Glutamatergic neuron (in vitro differentiated cells): ENCODE measurements around the gene CCIN. TPM values are rescaled to one million over a fixed set of nuclear protein-coding genes. Genes with fewer than 3 reads are reported as not detected.

ENCODE experiments used
- DNase-seq: peaks from one replicate; pipeline ENCODE4 v3.0.0; 2022
- H3K27ac Mint-ChIP-seq: one replicate; pipeline ENCODE4 v1.8.0; 2020; ENCODE audit warnings: mild to moderate bottlenecking, mixed read lengths, inconsistent platforms; ENCODE audit not compliant: unreplicated experiment
- H3K27me3 Mint-ChIP-seq: one replicate; pipeline ENCODE4 v1.8.0; 2020; ENCODE audit warnings: mild to moderate bottlenecking, moderate library complexity, mixed read lengths, inconsistent platforms; ENCODE audit not compliant: unreplicated experiment
- H3K36me3 Mint-ChIP-seq: one replicate; pipeline ENCODE4 v1.8.0; 2020; ENCODE audit warnings: mild to moderate bottlenecking, mixed read lengths, inconsistent platforms; ENCODE audit not compliant: unreplicated experiment
- H3K4me1 Mint-ChIP-seq: one replicate; pipeline ENCODE4 v1.8.0; 2020; ENCODE audit warnings: mild to moderate bottlenecking, low read depth, mixed read lengths, inconsistent platforms; ENCODE audit not compliant: unreplicated experiment
- H3K4me3 Mint-ChIP-seq: one replicate; pipeline ENCODE4 v1.8.0; 2020; ENCODE audit warnings: mild to moderate bottlenecking, mixed read lengths, inconsistent platforms; ENCODE audit not compliant: unreplicated experiment
- H3K9me3 Mint-ChIP-seq: one replicate; pipeline ENCODE4 v1.8.0; 2020; ENCODE audit warnings: mild to moderate bottlenecking, moderate library complexity, mixed read lengths, inconsistent platforms; ENCODE audit not compliant: unreplicated experiment
- CTCF ChIP-seq: fragments of 200-600 bp; sonication (generic); IDR thresholded peaks from one replicate; pipeline ENCODE4 v1.5.0; 2021; ENCODE audit not compliant: partially characterized antibody, unreplicated experiment
- total RNA-seq: library from RNA; stranded (reverse); fragmentation: NEBNext Ultra II Directional; extraction: Animal tissue kit (Norgen Biotek cat#: 25700); gene quantifications from one replicate; pipeline ENCODE4 v1.2.1, GENCODE V29; 2021; ENCODE audit not compliant: unreplicated experiment

Gene CCIN
- total RNA-seq, 1 donor from 2014 or later = 0.22 TPM

- Mint-ChIP-seq H3K4me3 (peak within 1 kb of the TSS; percentile 98), H3K27ac (peak within 1 kb of the TSS; percentile 69), H3K9me3 (no peaks in the 10 kb centered on the region), H3K27me3 (peaks cover 3% of the 10 kb centered on the region), H3K4me1 (peaks cover 21% of the 10 kb centered on the region), H3K36me3 (no peaks in the 10 kb centered on the region)
- TF ChIP-seq CTCF = peak; percentile 34
- peak; percentile 93 for DNase-seq
Measured at GRCh38 chr9:36190388-36191289, 21.5 kb downstream of the CCIN start, which contains the start of gene CLTA. Gene CLTA (plus strand): TSS chr9:36190921. CDS start chr9:36191057, 136 bp downstream.

- Mint-ChIP-seq H3K4me3 (peak overlapping the region; percentile 98), H3K27ac (peak overlapping the region; percentile 69), H3K36me3 (no peaks in the 10 kb centered on the region), H3K27me3 (peaks cover 3% of the 10 kb centered on the region), H3K9me3 (no peaks in the 10 kb centered on the region), H3K4me1 (peaks cover 21% of the 10 kb centered on the region)
- no peak for TF ChIP-seq CTCF
- no peak for DNase-seq
Measured at GRCh38 chr9:36191290-36191645, 22.1 kb downstream of the CCIN start.

- Mint-ChIP-seq H3K36me3 (no peaks in the 10 kb centered on the region), H3K27ac (peak overlapping the region; percentile 69), H3K27me3 (peaks cover 3% of the 10 kb centered on the region), H3K4me3 (peak overlapping the region; percentile 98), H3K4me1 (peaks cover 21% of the 10 kb centered on the region), H3K9me3 (no peaks in the 10 kb centered on the region)
- no peak for TF ChIP-seq CTCF
- DNase-seq = no peak
Measured at GRCh38 chr9:36191686-36192085, 22.5 kb downstream of the CCIN start.

GRCh38 chr9:36192196-36192595 is 23.0 kb downstream of the CCIN start:
- H3K36me3 Mint-ChIP-seq = no peaks in the 10 kb centered on the region
- no peaks in the 10 kb centered on the region for H3K9me3 Mint-ChIP-seq
- H3K27me3 Mint-ChIP-seq = peaks cover 3% of the 10 kb centered on the region
- H3K27ac Mint-ChIP-seq = no peak overlapping the region
- H3K4me1 Mint-ChIP-seq = peaks cover 21% of the 10 kb centered on the region
- no peak for TF ChIP-seq CTCF
- no peak for DNase-seq
- peak overlapping the region; percentile 98 for H3K4me3 Mint-ChIP-seq

- peaks cover 1% of the 10 kb centered on the region for H3K27me3 Mint-ChIP-seq
- peaks cover 21% of the 10 kb centered on the region for H3K4me1 Mint-ChIP-seq
- H3K27ac Mint-ChIP-seq = peak overlapping the region; percentile 40
- no peaks in the 10 kb centered on the region for H3K36me3 Mint-ChIP-seq
- no peak for DNase-seq
- H3K4me3 Mint-ChIP-seq = peak overlapping the region; percentile 98
- no peaks in the 10 kb centered on the region for H3K9me3 Mint-ChIP-seq
- TF ChIP-seq CTCF = no peak
Measured at GRCh38 chr9:36193023-36193422, 23.8 kb downstream of the CCIN start.
